Testis (tissue), 3 donors: ENCODE results near the gene MIGA1. TPM values are rescaled to one million over a fixed set of nuclear protein-coding genes. Genes with fewer than 3 reads are reported as not detected.
A peak's percentile ranks its signal among the peaks of the same experiment; 100 is the strongest.

Experiments
- DNase-seq: peaks from one replicate; pipeline ENCODE4 v3.0.0-alpha.2; 2019
- H3K27ac ChIP-seq, 2 donors: fragments of 200-600 bp; sonication (generic); one replicate each; pipeline ENCODE4 v1.5.1; 2019
- H3K27me3 ChIP-seq: fragments of 200-600 bp; sonication (generic); one replicate; pipeline ENCODE4 v1.5.1; 2019
- H3K36me3 ChIP-seq: fragments of 200-600 bp; sonication (generic); one replicate; pipeline ENCODE4 v1.5.1; 2017; ENCODE audit warnings: low read depth; ENCODE audit errors: missing control alignments
- H3K4me1 ChIP-seq: fragments of 200-600 bp; sonication (generic); one replicate; pipeline ENCODE4 v1.5.1; 2019
- H3K4me3 ChIP-seq, 2 donors: fragments of 200-600 bp; sonication (generic); one replicate each; pipeline ENCODE4 v1.5.1; 2017 to 2019
- H3K9me3 ChIP-seq: fragments of 200-600 bp; sonication (generic); one replicate; pipeline ENCODE4 v1.5.1; 2017
- POLR2A ChIP-seq: fragments of 450-650 bp; IDR thresholded peaks from one replicate; pipeline ENCODE4 v1.6.1; 2017; ENCODE audit warnings: antibody characterized with exemption, mild to moderate bottlenecking, moderate library complexity
- WGBS, 2 donors: methylation state at CpG; one replicate each; pipeline ENCODE4 v1.1.5; 2018; 5-methylcytosine and 5-hydroxymethylcytosine counted together
- intact Hi-C: fragments of 100-400 bp; cut with DNase I; formaldehyde crosslinking; loops from one replicate; pipeline ENCODE4 v1.15.1; 2023; ENCODE audit warnings: low total_unique reads
- polyA plus RNA-seq: library from polyadenylated mRNA; stranded (reverse); fragments of 350-450 nt; fragmentation: Illumina TruSeq; extraction: RNeasy Lipid Tissue Mini Kit (QIAGEN cat#74804); gene quantifications from one replicate; pipeline ENCODE4 v1.2.3, GENCODE V29; 2014; ENCODE audit warnings: low read depth, low replicate concordance; ENCODE audit not compliant: insufficient read depth
- total RNA-seq, 2 donors: library from RNA; depleted of rRNA; stranded (reverse); fragments of >200 nt; gene quantifications; one replicate each; pipeline ENCODE4 v1.2.3, GENCODE V29; 2016
- TF ChIP-seq, protein P1 (sequence below), 3 experiments: fragments of 450-650 bp in 2 of 3; fragments of 200-600 bp in 1 of 3; sonication (generic) in 1 of 3; IDR thresholded peaks; one replicate each; pipeline ENCODE4 v1.5.1; 2016 to 2019; ENCODE audit warnings: antibody characterized with exemption in 3 of 3, mild to moderate bottlenecking in 2 of 3, moderate library complexity in 1 of 3

The MIGA1 gene
- total and polyA plus RNA-seq, 3 donors from 2014 or later = 11.1 to 11.3 (median 11.2) TPM

DNA sequence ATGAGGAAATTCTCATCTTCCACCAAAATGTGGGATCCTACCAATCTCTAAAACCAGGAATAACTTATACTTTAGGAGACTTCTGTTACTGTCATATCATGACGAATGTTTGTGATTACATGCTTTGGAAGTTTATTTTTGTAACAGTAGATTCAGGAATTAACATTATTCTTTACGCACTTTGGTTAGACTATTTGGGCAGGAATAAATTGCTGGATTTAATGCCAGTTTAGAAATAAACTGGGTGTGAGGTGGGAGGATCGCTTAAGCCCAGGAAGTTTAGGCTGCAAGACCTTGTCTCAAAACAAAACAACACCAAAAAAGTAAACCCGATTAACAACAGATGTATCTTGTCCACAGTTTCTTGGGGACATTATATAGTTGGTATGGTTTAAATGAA is 52.1 kb downstream of the MIGA1 start:
- intact Hi-C loops = loop anchor here (10.0 kb wide), 1 partner anchor 53 kb away; the partner anchor contains the start of gene NEXN
- Histone ChIP-seq H3K36me3 (no peaks in the 10 kb centered on the region), H3K4me3 (no peak overlapping the region), H3K27me3 (no peaks in the 10 kb centered on the region), H3K27ac (peak overlapping the region in 1 of 2 donors; percentile 29), H3K4me1 (peaks cover 10% of the 10 kb centered on the region), H3K9me3 (no peaks in the 10 kb centered on the region)
- DNase-seq = no peak
- WGBS, 2 donors = 76 to 87% methylated on average over 4 of the region's 4 CpGs
- TF ChIP-seq, protein P1, sequence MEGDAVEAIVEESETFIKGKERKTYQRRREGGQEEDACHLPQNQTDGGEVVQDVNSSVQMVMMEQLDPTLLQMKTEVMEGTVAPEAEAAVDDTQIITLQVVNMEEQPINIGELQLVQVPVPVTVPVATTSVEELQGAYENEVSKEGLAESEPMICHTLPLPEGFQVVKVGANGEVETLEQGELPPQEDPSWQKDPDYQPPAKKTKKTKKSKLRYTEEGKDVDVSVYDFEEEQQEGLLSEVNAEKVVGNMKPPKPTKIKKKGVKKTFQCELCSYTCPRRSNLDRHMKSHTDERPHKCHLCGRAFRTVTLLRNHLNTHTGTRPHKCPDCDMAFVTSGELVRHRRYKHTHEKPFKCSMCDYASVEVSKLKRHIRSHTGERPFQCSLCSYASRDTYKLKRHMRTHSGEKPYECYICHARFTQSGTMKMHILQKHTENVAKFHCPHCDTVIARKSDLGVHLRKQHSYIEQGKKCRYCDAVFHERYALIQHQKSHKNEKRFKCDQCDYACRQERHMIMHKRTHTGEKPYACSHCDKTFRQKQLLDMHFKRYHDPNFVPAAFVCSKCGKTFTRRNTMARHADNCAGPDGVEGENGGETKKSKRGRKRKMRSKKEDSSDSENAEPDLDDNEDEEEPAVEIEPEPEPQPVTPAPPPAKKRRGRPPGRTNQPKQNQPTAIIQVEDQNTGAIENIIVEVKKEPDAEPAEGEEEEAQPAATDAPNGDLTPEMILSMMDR (IDR thresholded peaks at IDR 0.05) = no peak
- TF ChIP-seq POLR2A = no peak

GRCh38 chr1:77831976-77832711 is 52.7 kb downstream of the MIGA1 start:
- Histone ChIP-seq H3K9me3 (no peaks in the 10 kb centered on the region), H3K27me3 (no peaks in the 10 kb centered on the region), H3K36me3 (no peaks in the 10 kb centered on the region), H3K27ac (peak overlapping the region in 1 of 2 donors; percentile 29), H3K4me3 (no peak overlapping the region), H3K4me1 (peaks cover 10% of the 10 kb centered on the region)
- no peak for DNase-seq
- TF ChIP-seq POLR2A = no peak
- TF ChIP-seq, protein P1 (IDR thresholded peaks at IDR 0.05) = no peak
- WGBS, 2 donors = 45 to 49% methylated on average over 2 of the region's 2 CpGs
- intact Hi-C loops = loop anchor here (10.0 kb wide), 1 partner anchor 53 kb away; the partner anchor contains the start of gene NEXN

GRCh38 chr1:77832901-77833300 is 53.5 kb downstream of the MIGA1 start:
- peaks cover 10% of the 10 kb centered on the region for H3K4me1 ChIP-seq
- H3K9me3 ChIP-seq = no peaks in the 10 kb centered on the region
- H3K36me3 ChIP-seq = no peaks in the 10 kb centered on the region
- intact Hi-C loops = loop anchor here (10.0 kb wide), 1 partner anchor 52 kb away; the partner anchor contains the start of gene NEXN
- TF ChIP-seq, protein P1 (IDR thresholded peaks at IDR 0.05) = no peak
- no peak for TF ChIP-seq POLR2A
- peak overlapping the region in 1 of 2 donors; percentile 29 for H3K27ac ChIP-seq
- H3K4me3 ChIP-seq = no peak overlapping the region
- no peaks in the 10 kb centered on the region for H3K27me3 ChIP-seq
- DNase-seq = no peak

GRCh38 chr1:77833521-77834100 is 54.2 kb downstream of the MIGA1 start:
- peak overlapping the region in 1 of 2 donors; percentile 45 for H3K27ac ChIP-seq
- intact Hi-C loops = loop anchor here (10.0 kb wide), 1 partner anchor 51 kb away; the partner anchor contains the start of gene NEXN
- H3K4me1 ChIP-seq = peaks cover 10% of the 10 kb centered on the region
- no peaks in the 10 kb centered on the region for H3K27me3 ChIP-seq
- no peaks in the 10 kb centered on the region for H3K9me3 ChIP-seq
- DNase-seq = no peak
- 76 to 82% methylated on average over 3 of the region's 3 CpGs for WGBS, 2 donors
- no peak overlapping the region for H3K4me3 ChIP-seq
- TF ChIP-seq, protein P1 (IDR thresholded peaks at IDR 0.05) = no peak
- no peaks in the 10 kb centered on the region for H3K36me3 ChIP-seq
